Activated naive CD4-positive, alpha-beta T cell treated with anti-CD3 and anti-CD28 coated beads, Interleukin-2, amount 10 ng/mL, durations not matched to agents 7 days and 5 days (primary cell): ENCODE results near the gene ANTXR2.
A peak's percentile ranks its signal among the peaks of the same experiment; 100 is the strongest.

Experiments
- CTCF ChIA-PET: fragments of 350-600 bp; sonication (Branson Sonifier 250); formaldehyde crosslinking; loops from one replicate; lab custom pipeline; 2021; ENCODE audit warnings: antibody characterized with exemption; lab: Charles Lee
- DNase-seq: peaks from one replicate; pipeline ENCODE4 v3.0.0-alpha.2; 2020
- H3K27ac Mint-ChIP-seq: one replicate; pipeline ENCODE4 v1.8.0; 2021; ENCODE audit warnings: mild to moderate bottlenecking, moderate library complexity, mixed read lengths
- H3K27me3 Mint-ChIP-seq: one replicate; pipeline ENCODE4 v1.8.0; 2021; ENCODE audit warnings: mild to moderate bottlenecking, mixed read lengths
- H3K36me3 Mint-ChIP-seq: one replicate; pipeline ENCODE4 v1.8.0; 2021; ENCODE audit warnings: mixed read lengths
- H3K4me1 Mint-ChIP-seq: one replicate; pipeline ENCODE4 v1.8.0; 2021; ENCODE audit warnings: mixed read lengths
- H3K4me3 Mint-ChIP-seq: one replicate; pipeline ENCODE4 v1.8.0; 2021; ENCODE audit warnings: mild to moderate bottlenecking, moderate library complexity, mixed read lengths
- H3K9me3 Mint-ChIP-seq: one replicate; pipeline ENCODE4 v1.8.0; 2021; ENCODE audit warnings: mixed read lengths

The ANTXR2 gene

GRCh38 chr4:79958466-79959264, 114.4 kb downstream of the ANTXR2 start:
- Mint-ChIP-seq H3K9me3 (no peaks in the 10 kb centered on the region), H3K27me3 (no peaks in the 10 kb centered on the region), H3K27ac (no peak overlapping the region), H3K36me3 (peaks cover 3% of the 10 kb centered on the region), H3K4me3 (no peak overlapping the region), H3K4me1 (no peaks in the 10 kb centered on the region)
- DNase-seq: no peak
- CTCF ChIA-PET: no interaction called here

GRCh38 chr4:79949178-79949577, 123.9 kb downstream of the ANTXR2 start:
- H3K4me1 Mint-ChIP-seq: peaks cover 5% of the 10 kb centered on the region
- CTCF ChIA-PET: no interaction called here
- H3K27ac Mint-ChIP-seq: no peak overlapping the region
- H3K9me3 Mint-ChIP-seq: no peaks in the 10 kb centered on the region
- no peaks in the 10 kb centered on the region for H3K36me3 Mint-ChIP-seq
- no peak for DNase-seq
- no peaks in the 10 kb centered on the region for H3K27me3 Mint-ChIP-seq
- H3K4me3 Mint-ChIP-seq: no peak overlapping the region

- Mint-ChIP-seq H3K9me3 (no peaks in the 10 kb centered on the region), H3K27me3 (no peaks in the 10 kb centered on the region), H3K27ac (no peak overlapping the region), H3K4me3 (no peak overlapping the region), H3K36me3 (no peaks in the 10 kb centered on the region), H3K4me1 (peaks cover 5% of the 10 kb centered on the region)
- no peak for DNase-seq
- CTCF ChIA-PET: no interaction called here
Measured at GRCh38 chr4:79948739-79949138, 124.3 kb downstream of the ANTXR2 start.

DNA sequence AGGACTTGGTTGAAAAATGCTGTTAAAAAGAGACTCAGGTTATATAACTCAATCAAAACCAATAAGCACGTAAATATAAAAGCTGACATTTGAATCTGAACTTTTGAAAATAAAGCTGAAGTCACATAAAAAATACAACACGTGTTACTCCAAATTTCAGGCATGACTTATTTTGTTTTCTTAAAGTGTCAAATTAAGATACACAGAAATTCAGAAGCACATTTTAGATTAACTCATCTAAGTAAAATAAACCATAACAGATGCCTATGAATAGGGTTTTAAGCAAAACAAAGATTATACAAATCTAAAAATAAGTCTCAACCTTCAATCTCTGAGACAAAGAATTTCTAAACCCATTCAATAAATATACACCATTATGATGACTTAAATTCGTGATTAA, 124.8 kb downstream of the ANTXR2 start:
- no peaks in the 10 kb centered on the region for H3K36me3 Mint-ChIP-seq
- CTCF ChIA-PET: no interaction called here
- no peaks in the 10 kb centered on the region for H3K27me3 Mint-ChIP-seq
- H3K4me1 Mint-ChIP-seq: peaks cover 5% of the 10 kb centered on the region
- H3K9me3 Mint-ChIP-seq: no peaks in the 10 kb centered on the region
- DNase-seq: no peak
- no peak overlapping the region for H3K27ac Mint-ChIP-seq
- no peak overlapping the region for H3K4me3 Mint-ChIP-seq

GRCh38 chr4:79947386-79947785, 125.6 kb downstream of the ANTXR2 start:
- Mint-ChIP-seq H3K4me3 (no peak overlapping the region), H3K27ac (no peak overlapping the region), H3K9me3 (no peaks in the 10 kb centered on the region), H3K36me3 (no peaks in the 10 kb centered on the region), H3K27me3 (no peaks in the 10 kb centered on the region), H3K4me1 (peaks cover 5% of the 10 kb centered on the region)
- DNase-seq: no peak
- CTCF ChIA-PET: no interaction called here

GRCh38 chr4:79935274-79935673, 137.8 kb downstream of the ANTXR2 start:
- Mint-ChIP-seq H3K9me3 (no peaks in the 10 kb centered on the region), H3K4me1 (no peaks in the 10 kb centered on the region), H3K27me3 (no peaks in the 10 kb centered on the region), H3K27ac (no peak overlapping the region), H3K36me3 (peaks cover 6% of the 10 kb centered on the region), H3K4me3 (no peak overlapping the region)
- CTCF ChIA-PET: no interaction called here
- no peak for DNase-seq

DNA sequence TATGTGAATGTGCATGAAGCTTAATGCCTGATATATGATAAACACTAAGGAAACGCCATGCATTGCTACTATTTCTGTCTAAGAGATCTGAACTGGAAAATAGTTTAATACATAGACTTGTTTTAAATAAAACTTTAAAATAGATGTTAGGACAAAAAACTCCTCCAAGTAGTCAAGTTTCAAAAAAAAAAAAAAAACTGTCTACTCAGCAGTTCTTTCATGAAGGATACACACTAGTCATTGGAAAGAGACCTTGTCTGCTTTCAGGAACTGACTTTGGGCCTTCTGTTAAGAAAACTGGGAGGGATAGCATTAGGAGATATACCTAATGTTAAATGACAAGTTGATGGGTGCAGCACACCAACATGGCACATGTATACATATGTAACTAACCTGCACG, 138.4 kb downstream of the ANTXR2 start:
- Mint-ChIP-seq H3K27me3 (no peaks in the 10 kb centered on the region), H3K4me1 (no peaks in the 10 kb centered on the region), H3K4me3 (no peak overlapping the region), H3K9me3 (no peaks in the 10 kb centered on the region), H3K36me3 (peaks cover 6% of the 10 kb centered on the region), H3K27ac (no peak overlapping the region)
- CTCF ChIA-PET: interaction anchor here (1.5 kb wide), 1 partner anchor 17 kb away, joined by 4 read pairs; no protein-coding TSS in a partner anchor
- DNase-seq: no peak

GRCh38 chr4:79927931-79928330, 145.1 kb downstream of the ANTXR2 start:
- Mint-ChIP-seq H3K4me1 (no peaks in the 10 kb centered on the region), H3K27me3 (no peaks in the 10 kb centered on the region), H3K4me3 (no peak overlapping the region), H3K36me3 (peaks cover 4% of the 10 kb centered on the region), H3K27ac (no peak overlapping the region), H3K9me3 (no peaks in the 10 kb centered on the region)
- no peak for DNase-seq
- CTCF ChIA-PET: no interaction called here

- CTCF ChIA-PET: no interaction called here
- H3K27ac Mint-ChIP-seq: no peak overlapping the region
- H3K4me3 Mint-ChIP-seq: no peak overlapping the region
- DNase-seq: no peak
- H3K36me3 Mint-ChIP-seq: peaks cover 4% of the 10 kb centered on the region
- no peaks in the 10 kb centered on the region for H3K27me3 Mint-ChIP-seq
- no peaks in the 10 kb centered on the region for H3K4me1 Mint-ChIP-seq
- no peaks in the 10 kb centered on the region for H3K9me3 Mint-ChIP-seq
Measured at GRCh38 chr4:79923281-79923680, 149.7 kb downstream of the ANTXR2 start.

DNA sequence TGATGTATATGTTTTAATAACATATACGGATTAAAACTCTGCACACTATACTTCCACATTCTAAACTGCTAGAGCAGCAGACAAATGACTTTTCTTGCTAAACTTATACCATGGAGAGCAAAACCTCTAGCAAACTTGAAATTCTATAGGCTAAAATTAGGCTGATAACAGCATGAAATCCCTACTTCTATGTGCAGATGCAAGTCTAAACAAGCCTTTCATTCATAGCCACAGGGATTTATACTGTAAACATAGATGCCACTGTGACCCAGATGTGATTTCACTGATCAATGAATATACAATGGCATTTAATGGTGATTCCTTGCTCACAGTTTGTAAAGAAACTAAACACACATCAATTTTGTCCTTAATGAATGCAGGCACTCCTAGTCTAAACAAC, 151.0 kb downstream of the ANTXR2 start:
- Mint-ChIP-seq H3K27ac (peak overlapping the region; percentile 16), H3K36me3 (peaks cover 4% of the 10 kb centered on the region), H3K4me1 (peaks cover 5% of the 10 kb centered on the region), H3K9me3 (no peaks in the 10 kb centered on the region), H3K4me3 (no peak overlapping the region), H3K27me3 (no peaks in the 10 kb centered on the region)
- CTCF ChIA-PET: no interaction called here
- DNase-seq: no peak

GRCh38 chr4:79920163-79920853, 152.7 kb downstream of the ANTXR2 start:
- no peak overlapping the region for H3K4me3 Mint-ChIP-seq
- H3K36me3 Mint-ChIP-seq: peaks cover 3% of the 10 kb centered on the region
- no peaks in the 10 kb centered on the region for H3K27me3 Mint-ChIP-seq
- H3K9me3 Mint-ChIP-seq: no peaks in the 10 kb centered on the region
- H3K27ac Mint-ChIP-seq: no peak overlapping the region
- DNase-seq: no peak
- CTCF ChIA-PET: no interaction called here
- peaks cover 8% of the 10 kb centered on the region for H3K4me1 Mint-ChIP-seq

DNA sequence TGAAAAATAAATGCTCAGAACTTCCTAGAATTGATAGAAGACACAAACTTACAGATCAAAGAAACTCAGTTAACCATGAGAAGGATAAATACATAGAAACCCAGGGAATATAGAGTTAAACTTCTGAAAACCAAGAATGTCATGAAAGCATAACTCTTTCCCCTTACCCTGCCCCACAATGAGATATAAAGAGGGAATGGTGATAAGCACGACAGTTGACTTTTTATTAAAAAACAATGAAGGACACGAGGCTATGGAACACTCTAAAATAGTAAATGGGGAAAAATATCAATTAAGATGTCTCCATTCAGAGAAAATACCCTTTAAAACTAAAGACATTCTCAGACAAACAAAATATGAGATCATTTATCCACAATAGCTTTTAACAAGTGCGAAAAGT, 154.7 kb downstream of the ANTXR2 start:
- CTCF ChIA-PET: interaction anchor here (0.9 to 1.8 kb wide), 14 partner anchors 11 to 298 kb away, joined by 3 to 9 read pairs (median 5); partner anchors contain the start of gene ANTXR2
- no peak for DNase-seq
- peaks cover 15% of the 10 kb centered on the region for H3K4me1 Mint-ChIP-seq
- no peaks in the 10 kb centered on the region for H3K9me3 Mint-ChIP-seq
- no peaks in the 10 kb centered on the region for H3K27me3 Mint-ChIP-seq
- no peak overlapping the region for H3K27ac Mint-ChIP-seq
- peaks cover 2% of the 10 kb centered on the region for H3K36me3 Mint-ChIP-seq
- no peak overlapping the region for H3K4me3 Mint-ChIP-seq

DNA sequence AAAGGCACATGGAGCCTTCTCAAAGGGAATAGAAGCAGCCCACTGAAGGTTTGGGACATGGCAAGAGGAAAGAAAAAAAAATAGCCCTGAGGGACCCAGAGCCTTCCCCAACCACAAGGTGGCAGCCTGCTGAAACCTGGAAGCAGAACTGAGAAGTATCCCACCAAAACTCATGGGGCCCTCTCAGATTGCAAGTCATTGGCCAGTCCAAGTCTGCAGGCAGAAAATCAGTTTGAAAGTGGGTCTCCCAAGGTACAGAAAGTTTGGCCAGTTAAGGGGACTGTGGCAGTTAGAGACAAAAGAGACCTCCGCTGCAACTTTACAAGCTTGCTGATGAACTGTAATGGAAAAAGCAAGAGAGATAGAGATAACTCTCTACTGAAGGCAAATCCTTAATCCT, 155.8 kb downstream of the ANTXR2 start:
- CTCF ChIA-PET: interaction anchor here (0.7 to 1.8 kb wide), 22 partner anchors 9 to 299 kb away, joined by 3 to 9 read pairs (median 4); partner anchors contain the start of genes ANTXR2 and PRDM8
- H3K27me3 Mint-ChIP-seq: no peaks in the 10 kb centered on the region
- H3K27ac Mint-ChIP-seq: no peak overlapping the region
- H3K9me3 Mint-ChIP-seq: no peaks in the 10 kb centered on the region
- H3K4me3 Mint-ChIP-seq: no peak overlapping the region
- DNase-seq: peak; percentile 72
- H3K4me1 Mint-ChIP-seq: peaks cover 15% of the 10 kb centered on the region
- H3K36me3 Mint-ChIP-seq: peaks cover 2% of the 10 kb centered on the region

GRCh38 chr4:79915246-79915645, 157.8 kb downstream of the ANTXR2 start:
- no peaks in the 10 kb centered on the region for H3K27me3 Mint-ChIP-seq
- no peak overlapping the region for H3K27ac Mint-ChIP-seq
- no peak for DNase-seq
- CTCF ChIA-PET: interaction anchor here (0.9 kb wide), 1 partner anchor 10 kb away, joined by 4 read pairs; no protein-coding TSS in a partner anchor
- H3K9me3 Mint-ChIP-seq: no peaks in the 10 kb centered on the region
- H3K4me1 Mint-ChIP-seq: peaks cover 15% of the 10 kb centered on the region
- H3K36me3 Mint-ChIP-seq: peaks cover 2% of the 10 kb centered on the region
- no peak overlapping the region for H3K4me3 Mint-ChIP-seq

DNA sequence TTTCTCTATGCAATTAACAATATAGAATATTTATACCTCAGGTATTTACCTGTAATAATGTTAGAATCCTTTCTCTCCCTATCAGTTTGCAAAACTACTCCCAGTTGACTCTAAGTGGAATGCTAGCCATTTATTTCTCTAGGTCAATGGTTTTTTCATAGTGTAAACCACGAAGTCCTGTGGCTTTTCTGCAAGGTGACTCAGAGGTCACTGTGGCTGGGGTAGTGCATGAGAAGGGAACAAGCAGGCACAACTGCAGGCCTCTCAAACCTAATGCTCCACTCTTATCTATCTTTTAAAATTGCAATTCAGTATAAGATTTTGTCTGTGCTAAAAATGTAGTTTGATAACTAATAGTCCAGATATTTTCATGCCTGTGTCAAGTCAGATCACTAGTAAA, 159.4 kb downstream of the ANTXR2 start:
- Mint-ChIP-seq H3K36me3 (peaks cover 2% of the 10 kb centered on the region), H3K4me3 (no peak overlapping the region), H3K9me3 (no peaks in the 10 kb centered on the region), H3K4me1 (peaks cover 15% of the 10 kb centered on the region), H3K27me3 (no peaks in the 10 kb centered on the region), H3K27ac (no peak overlapping the region)
- CTCF ChIA-PET: no interaction called here
- peak; percentile 22 for DNase-seq
